ENCODE results near the gene CAND1. TPM values are rescaled to one million over a fixed set of nuclear protein-coding genes. Genes with fewer than 3 reads are reported as not detected.

The CAND1 gene
- total RNA-seq, 4 donors from 2014 or later = 58.3 to 82.7 (median 74.6) TPM

DNA sequence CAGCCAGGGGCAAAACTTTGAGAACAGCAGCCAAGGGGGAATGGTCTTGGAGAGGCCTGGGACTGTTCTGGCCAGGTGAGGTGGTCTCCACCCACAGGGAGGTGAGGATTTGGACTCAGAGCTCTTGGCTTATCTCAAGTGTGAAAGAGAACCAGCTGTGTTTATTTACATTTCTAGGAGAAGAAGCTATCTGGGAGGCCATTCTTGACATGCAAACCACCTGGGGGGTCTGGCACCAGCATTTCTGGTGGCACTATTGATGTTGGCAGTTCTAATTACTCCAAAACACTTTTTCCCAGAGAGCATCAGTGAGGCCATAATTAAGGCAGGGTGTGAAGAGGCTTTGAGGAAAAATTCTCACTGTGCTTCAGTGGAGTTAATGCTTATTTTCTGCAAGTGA, 95.1 kb downstream of the CAND1 start:
- no peak for DNase-seq
- H3K36me3 ChIP-seq = no peaks in the 10 kb centered on the region
- no peaks in the 10 kb centered on the region for H3K4me1 ChIP-seq
- H3K27ac ChIP-seq = no peak overlapping the region
- TF ChIP-seq, protein P1, sequence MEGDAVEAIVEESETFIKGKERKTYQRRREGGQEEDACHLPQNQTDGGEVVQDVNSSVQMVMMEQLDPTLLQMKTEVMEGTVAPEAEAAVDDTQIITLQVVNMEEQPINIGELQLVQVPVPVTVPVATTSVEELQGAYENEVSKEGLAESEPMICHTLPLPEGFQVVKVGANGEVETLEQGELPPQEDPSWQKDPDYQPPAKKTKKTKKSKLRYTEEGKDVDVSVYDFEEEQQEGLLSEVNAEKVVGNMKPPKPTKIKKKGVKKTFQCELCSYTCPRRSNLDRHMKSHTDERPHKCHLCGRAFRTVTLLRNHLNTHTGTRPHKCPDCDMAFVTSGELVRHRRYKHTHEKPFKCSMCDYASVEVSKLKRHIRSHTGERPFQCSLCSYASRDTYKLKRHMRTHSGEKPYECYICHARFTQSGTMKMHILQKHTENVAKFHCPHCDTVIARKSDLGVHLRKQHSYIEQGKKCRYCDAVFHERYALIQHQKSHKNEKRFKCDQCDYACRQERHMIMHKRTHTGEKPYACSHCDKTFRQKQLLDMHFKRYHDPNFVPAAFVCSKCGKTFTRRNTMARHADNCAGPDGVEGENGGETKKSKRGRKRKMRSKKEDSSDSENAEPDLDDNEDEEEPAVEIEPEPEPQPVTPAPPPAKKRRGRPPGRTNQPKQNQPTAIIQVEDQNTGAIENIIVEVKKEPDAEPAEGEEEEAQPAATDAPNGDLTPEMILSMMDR (IDR thresholded peaks at IDR 0.05) = no peak
- no peak for TF ChIP-seq POLR2A (IDR thresholded peaks at IDR 0.05)
- H3K9me3 ChIP-seq = no peaks in the 10 kb centered on the region
- no peaks in the 10 kb centered on the region for H3K27me3 ChIP-seq
- H3K4me3 ChIP-seq = no peak overlapping the region

GRCh38 chr12:67365131-67365530, 96.0 kb downstream of the CAND1 start:
- no peaks in the 10 kb centered on the region for H3K27me3 ChIP-seq
- DNase-seq = no peak
- no peak overlapping the region for H3K4me3 ChIP-seq
- H3K9me3 ChIP-seq = no peaks in the 10 kb centered on the region
- H3K36me3 ChIP-seq = no peaks in the 10 kb centered on the region
- no peaks in the 10 kb centered on the region for H3K4me1 ChIP-seq
- H3K27ac ChIP-seq = no peak overlapping the region
- no peak for TF ChIP-seq POLR2A (IDR thresholded peaks at IDR 0.05)
- TF ChIP-seq, protein P1 (IDR thresholded peaks at IDR 0.05) = no peak

DNA sequence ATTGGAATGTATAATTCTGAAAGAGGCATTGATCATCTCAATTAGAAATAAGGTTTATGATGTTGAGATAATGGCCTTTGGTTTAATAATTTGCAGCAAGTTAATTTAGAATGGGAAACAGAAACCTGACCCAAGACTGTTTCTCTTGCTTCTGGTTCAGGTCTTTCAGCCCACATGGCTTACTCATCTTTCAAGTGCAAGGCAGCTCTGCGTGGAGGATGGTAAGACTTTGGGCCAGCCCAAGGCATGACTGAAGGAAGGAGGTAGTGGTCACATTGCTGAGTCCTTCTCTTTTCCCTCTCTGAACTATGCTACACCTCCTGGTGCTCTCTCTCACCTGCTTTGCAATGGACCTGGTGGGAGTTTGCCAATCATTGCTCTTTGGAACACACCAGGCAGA, 98.7 kb downstream of the CAND1 start:
- Histone ChIP-seq H3K27me3 (no peaks in the 10 kb centered on the region), H3K36me3 (no peaks in the 10 kb centered on the region), H3K4me1 (no peaks in the 10 kb centered on the region), H3K4me3 (no peak overlapping the region), H3K9me3 (no peaks in the 10 kb centered on the region), H3K27ac (no peak overlapping the region)
- DNase-seq = no peak
- TF ChIP-seq, protein P1 (IDR thresholded peaks at IDR 0.05) = no peak
- no peak for TF ChIP-seq POLR2A (IDR thresholded peaks at IDR 0.05)

All from Peyer's patch (tissue), 4 donors.